ENCODE measurements around the gene SLC45A3. TPM values are rescaled to one million over a fixed set of nuclear protein-coding genes. Genes with fewer than 3 reads are reported as not detected.

SLC45A3 gene
- total and polyA plus RNA-seq, 2 of the 8 experiments (the other 6 are each of a cell fraction or from before 2014, with no cell fraction given), result 13.0 to 14.3 TPM

DNA sequence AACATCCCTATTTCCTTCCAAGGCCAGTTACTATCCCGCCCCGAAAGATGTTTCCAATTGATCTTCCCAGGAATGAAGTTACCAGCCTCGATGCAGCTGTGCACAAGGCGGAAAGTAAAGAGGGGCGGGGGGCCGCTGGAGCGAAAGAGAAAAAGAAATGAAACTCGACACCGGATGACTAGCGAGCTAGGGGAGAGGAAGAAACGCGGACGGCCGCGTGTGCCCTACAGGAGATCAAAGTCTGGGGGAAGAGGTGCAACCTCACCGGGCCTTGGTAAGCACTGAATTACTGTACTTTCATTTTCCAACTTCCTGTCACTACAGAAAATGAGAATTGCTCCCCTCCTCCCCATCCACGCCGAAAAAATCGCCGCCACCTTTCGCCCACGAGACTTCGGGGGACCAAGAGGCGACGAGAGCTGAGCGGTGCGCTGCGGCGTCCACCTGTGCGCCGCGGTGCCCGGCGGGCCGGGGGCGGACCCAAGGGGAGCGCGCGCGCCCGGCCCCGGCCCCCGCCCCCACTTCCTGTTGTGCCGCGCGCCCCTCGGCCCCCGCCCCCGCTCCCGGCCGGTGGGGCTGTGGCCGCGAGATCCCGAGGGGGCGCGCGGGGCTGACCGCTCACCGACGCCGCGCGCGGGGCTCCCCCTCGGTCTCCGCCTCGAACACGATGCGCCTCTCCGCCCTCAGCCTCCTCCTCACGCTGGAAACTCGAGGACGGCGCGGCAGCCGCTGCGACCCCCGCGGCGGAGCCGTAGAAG lies 49.1 kb downstream of the SLC45A3 start:
- Histone ChIP-seq H4K20me1 (replicated peaks in 1 of 2; ENCODE audit: control insufficient read depth in 1 of 2, insufficient read depth in 2 of 2, low read length in 2 of 2) (peaks cover 0 to 1% of the 10 kb centered on the region in 2 experiments), H3K23ac (ENCODE audit: insufficient read length) (no peak overlapping the region), H3K4me3 (ENCODE audit: extremely low read depth in 1 of 4, insufficient read depth in 2 of 4, low read depth in 3 of 4, low read length in 4 of 4) (peak overlapping the region; percentile 72 to 90 (median 78)), H2BK15ac (ENCODE audit: low read length) (no peak overlapping the region), H3K56ac (replicated peaks; ENCODE audit: insufficient read length, low read depth, low read length) (peak overlapping the region; percentile 75), H3K18ac (ENCODE audit: extremely low read depth, low read length) (peak overlapping the region; percentile 89), H3K9ac (replicated peaks in 1 of 4; ENCODE audit: extremely low read depth in 1 of 4, low read depth in 3 of 4, low read length in 3 of 4) (peak overlapping the region; percentile 87 to 95 (median 92)), H3K9me3 (ENCODE audit: insufficient read depth in 2 of 2, low read depth in 1 of 2, low read length in 1 of 2) (no peaks in the 10 kb centered on the region), H3K79me2 (ENCODE audit: control insufficient read depth in 1 of 2, insufficient read depth in 2 of 2, low read length in 2 of 2) (peaks cover 12 to 44% of the 10 kb centered on the region in 2 experiments), H3K4me2 (ENCODE audit: insufficient read depth in 1 of 2, low read depth in 2 of 2, low read length in 2 of 2) (peak overlapping the region; percentile 58 to 86), H3K27ac (ENCODE audit: low read depth, low read length) (peak overlapping the region; percentile 93), H3K36me3 (ENCODE audit: control insufficient read depth in 2 of 4, insufficient read depth in 4 of 4, low read length in 3 of 4) (no peaks in the 10 kb centered on the region), H4K8ac (ENCODE audit: extremely low read depth, insufficient read depth, low read length) (peak overlapping the region; percentile 98; the same call in 1 of the 2 replicates), H2AFZ (ENCODE audit: low read length) (no peak overlapping the region), H3K4me1 (replicated peaks in 1 of 4; ENCODE audit: control insufficient read depth in 3 of 4, insufficient read depth in 4 of 4, low read length in 3 of 4) (no peaks in the 10 kb centered on the region; a peak in 2 of 7 replicates), H2BK12ac (ENCODE audit: low read depth, low read length) (peak overlapping the region; percentile 84; the same call in 1 of the 2 replicates), H3K4ac (replicated peaks; ENCODE audit: insufficient read length, low read depth, low read length) (no peak overlapping the region), H2BK20ac (ENCODE audit: low read length) (no peak overlapping the region), H3K23me2 (ENCODE audit: low read depth, low read length) (peaks cover 3% of the 10 kb centered on the region; the same call in 1 of the 2 replicates), H3K14ac (ENCODE audit: insufficient read length) (no peak overlapping the region), H4K91ac (replicated peaks; ENCODE audit: insufficient read length, low read length) (peak overlapping the region; percentile 71), H3K27me3 (replicated peaks in 1 of 4; ENCODE audit: control insufficient read depth in 3 of 4, extremely low read depth in 1 of 4, insufficient read depth in 3 of 4, low read length in 3 of 4) (no peaks in the 10 kb centered on the region), H3K79me1 (ENCODE audit: low read depth, low read length) (peaks cover 1% of the 10 kb centered on the region; the same call in 1 of the 2 replicates), H4K5ac (ENCODE audit: insufficient read length, low read depth, low read length) (peak overlapping the region; percentile 95), H2AK5ac (ENCODE audit: low read depth, low read length) (no peak overlapping the region), H2BK120ac (replicated peaks; ENCODE audit: low read depth, low read length) (no peak overlapping the region), H2BK5ac (ENCODE audit: low read depth, low read length) (peak overlapping the region; percentile 88)
- WGBS, 2 experiments (ENCODE audit: extremely low coverage in 1 of 2, insufficient coverage in 1 of 2, insufficient read length in 1 of 2, insufficient replicate concordance in 2 of 2, low coverage in 1 of 2, low lambda C conversion rate in 2 of 2, missing lambda C conversion rate in 1 of 2), result 1% methylated on average over 43 of the region's 81 CpGs; no CpG with 5 or more reads in 1 of the 2 experiments
- FAIRE-seq (no peak), DNase-seq (ENCODE audit: low read depth in 1 of 2, low spot score in 2 of 2) (peak; percentile 38 to 79)
- ChIA-PET POLR2A (ENCODE audit: partially characterized antibody) (interaction anchor here (0.7 to 3.5 kb wide), 28 partner anchors 9 to 135 kb away, joined by 3 to 28 read pairs (median 5); partner anchors contain the start of gene SLC45A3), CTCF (ENCODE audit: partially characterized antibody) (interaction anchor here (0.6 to 19.2 kb wide), 14 partner anchors 9 to 277 kb away, joined by 3 to 282 read pairs (median 5); no protein-coding TSS in a partner anchor)
- TF ChIP-seq CBX8 (IDR thresholded peaks at IDR 0.05; ENCODE audit: borderline replicate concordance, low read depth, low read length) (no peak), PHF8 (conservative IDR thresholded peaks at IDR 0.05; ENCODE audit: low read depth, low read length) (peak; percentile 90), KDM1A (IDR thresholded peaks at IDR 0.05; ENCODE audit: borderline replicate concordance, low read length) (peak; percentile 15; the same call in 1 of the 2 replicates), BCL11A (IDR thresholded peaks at IDR 0.05; ENCODE audit: low read depth in 2 of 2, low read length in 2 of 2) (no peak), SIN3A (conservative IDR thresholded peaks at IDR 0.05 in 1 of 2, IDR thresholded peaks at IDR 0.05 in 1 of 2; ENCODE audit: low read depth in 1 of 2, low read length in 2 of 2) (peak in 1 of 2 experiments; percentile 39; a peak in 1 of 4 replicates), POLR2AphosphoS5 (IDR thresholded peaks at IDR 0.05; ENCODE audit: low read depth, low read length) (peak; percentile 92; the same call in 1 of the 2 replicates), BRCA1 (IDR thresholded peaks at IDR 0.05; ENCODE audit: low read depth, low read length) (no peak), POU5F1 (IDR thresholded peaks at IDR 0.05; ENCODE audit: low read depth, low read length) (no peak), RBBP5 (IDR thresholded peaks at IDR 0.05; ENCODE audit: borderline replicate concordance, low read depth, low read length) (0 out of 2 replicates have a peak, but pooled peaks have one; percentile 60), SAP30 (IDR thresholded peaks at IDR 0.05; ENCODE audit: insufficient read depth, insufficient replicate concordance, low read length) (no peak)

All from H1 (cell line).